GM23248 (cell line): ENCODE data around the gene UBXN1.

Experiments
- EZH2 ChIP-seq: fragments of 200-600 bp; sonication (generic); IDR thresholded peaks from 2 replicates; pipeline ENCODE4 v1.6.1; 2018; ENCODE audit warnings: antibody characterized with exemption, mild to moderate bottlenecking; ENCODE audit not compliant: insufficient read depth, poor library complexity, severe bottlenecking
- EZH2phosphoT487 ChIP-seq: fragments of 200-600 bp; sonication (generic); IDR thresholded peaks from 2 replicates; pipeline ENCODE4 v1.6.1; 2018; ENCODE audit warnings: antibody characterized with exemption, moderate library complexity, mild to moderate bottlenecking, low read depth; ENCODE audit not compliant: insufficient read depth

GRCh38 chr11:62708392-62708791 is 29.5 kb upstream of the UBXN1 start:
- TF ChIP-seq EZH2: no peak
- no peak for TF ChIP-seq EZH2phosphoT487
